Progenitor cell of endocrine pancreas (in vitro differentiated cells): Measurements from ENCODE around the gene PDE4A. TPM values are rescaled to one million over a fixed set of nuclear protein-coding genes. Genes with fewer than 3 reads are reported as not detected.
A peak's percentile ranks its signal among the peaks of the same experiment; 100 is the strongest.

ENCODE experiments used
- DNase-seq: peaks from one replicate; pipeline ENCODE4 v3.0.0; 2021; ENCODE audit warnings: low spot score; ENCODE audit not compliant: unreplicated experiment
- H3K27ac Mint-ChIP-seq: 2 replicates; pipeline ENCODE4 v1.8.0; 2021; ENCODE audit warnings: mild to moderate bottlenecking, moderate library complexity, mixed read lengths
- H3K27me3 Mint-ChIP-seq: 2 replicates; pipeline ENCODE4 v1.8.0; 2021; ENCODE audit warnings: mixed read lengths
- H3K36me3 Mint-ChIP-seq: 2 replicates; pipeline ENCODE4 v1.8.0; 2022; ENCODE audit warnings: mixed read lengths; ENCODE audit not compliant: insufficient read depth
- H3K4me1 Mint-ChIP-seq: 2 replicates; pipeline ENCODE4 v1.8.0; 2021; ENCODE audit warnings: low read depth, mixed read lengths
- H3K4me3 Mint-ChIP-seq: 2 replicates; pipeline ENCODE4 v1.8.0; 2021; ENCODE audit warnings: low read depth, mild to moderate bottlenecking, moderate library complexity, mixed read lengths
- H3K9me3 Mint-ChIP-seq: 2 replicates; pipeline ENCODE4 v1.8.0; 2021; ENCODE audit warnings: low read depth, mixed read lengths
- total RNA-seq: library from RNA; stranded (reverse); gene quantifications from 2 replicates; pipeline ENCODE4 v1.2.1, GENCODE V29; 2021
- TF ChIP-seq, protein P1 (sequence below): fragments of 200-600 bp; sonication (generic); IDR thresholded peaks from one replicate; pipeline ENCODE4 v1.5.0; 2021; ENCODE audit warnings: antibody characterized with exemption, mild to moderate bottlenecking; ENCODE audit not compliant: unreplicated experiment

The PDE4A gene
- total RNA-seq, 1 donor from 2014 or later, result 0.72 TPM

DNA sequence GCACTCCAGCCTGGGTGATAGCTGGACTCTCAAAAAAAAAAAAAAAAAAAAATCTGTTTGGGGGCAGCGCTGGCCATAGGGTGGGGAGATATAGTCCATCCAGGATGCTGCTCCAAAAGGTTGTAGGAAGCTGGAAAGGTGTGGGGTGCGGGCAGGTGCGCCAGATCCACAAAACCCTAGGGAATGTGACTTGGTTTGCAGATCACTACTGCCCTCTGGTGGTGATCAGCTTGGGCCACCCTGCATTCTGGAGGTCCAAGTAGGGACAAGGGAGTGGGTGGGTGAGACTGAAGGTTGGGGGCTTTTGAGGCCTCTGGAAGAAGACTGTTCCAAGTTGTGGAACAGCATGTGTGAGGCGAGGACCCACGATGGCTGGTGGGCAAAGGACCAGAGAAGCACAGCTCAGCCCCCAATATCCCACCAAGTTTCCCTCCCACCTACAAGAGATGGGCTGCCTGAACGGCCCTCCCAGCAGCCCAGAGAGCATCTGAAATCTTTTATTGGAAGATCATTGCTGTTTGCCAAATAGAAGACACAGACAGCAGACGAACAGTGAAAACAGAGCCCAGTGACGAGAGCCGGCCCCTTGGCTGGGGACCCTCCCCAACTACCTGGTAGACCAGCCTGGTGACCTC lies 29.6 kb upstream of the PDE4A start:
- Mint-ChIP-seq H3K36me3 (peaks cover 15% of the 10 kb centered on the region), H3K4me3 (no peak overlapping the region), H3K9me3 (no peaks in the 10 kb centered on the region), H3K4me1 (no peaks in the 10 kb centered on the region), H3K27me3 (no peaks in the 10 kb centered on the region), H3K27ac (no peak overlapping the region)
- TF ChIP-seq, protein P1, sequence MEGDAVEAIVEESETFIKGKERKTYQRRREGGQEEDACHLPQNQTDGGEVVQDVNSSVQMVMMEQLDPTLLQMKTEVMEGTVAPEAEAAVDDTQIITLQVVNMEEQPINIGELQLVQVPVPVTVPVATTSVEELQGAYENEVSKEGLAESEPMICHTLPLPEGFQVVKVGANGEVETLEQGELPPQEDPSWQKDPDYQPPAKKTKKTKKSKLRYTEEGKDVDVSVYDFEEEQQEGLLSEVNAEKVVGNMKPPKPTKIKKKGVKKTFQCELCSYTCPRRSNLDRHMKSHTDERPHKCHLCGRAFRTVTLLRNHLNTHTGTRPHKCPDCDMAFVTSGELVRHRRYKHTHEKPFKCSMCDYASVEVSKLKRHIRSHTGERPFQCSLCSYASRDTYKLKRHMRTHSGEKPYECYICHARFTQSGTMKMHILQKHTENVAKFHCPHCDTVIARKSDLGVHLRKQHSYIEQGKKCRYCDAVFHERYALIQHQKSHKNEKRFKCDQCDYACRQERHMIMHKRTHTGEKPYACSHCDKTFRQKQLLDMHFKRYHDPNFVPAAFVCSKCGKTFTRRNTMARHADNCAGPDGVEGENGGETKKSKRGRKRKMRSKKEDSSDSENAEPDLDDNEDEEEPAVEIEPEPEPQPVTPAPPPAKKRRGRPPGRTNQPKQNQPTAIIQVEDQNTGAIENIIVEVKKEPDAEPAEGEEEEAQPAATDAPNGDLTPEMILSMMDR, result peak; percentile 87
- DNase-seq, result peak; percentile 60

DNA sequence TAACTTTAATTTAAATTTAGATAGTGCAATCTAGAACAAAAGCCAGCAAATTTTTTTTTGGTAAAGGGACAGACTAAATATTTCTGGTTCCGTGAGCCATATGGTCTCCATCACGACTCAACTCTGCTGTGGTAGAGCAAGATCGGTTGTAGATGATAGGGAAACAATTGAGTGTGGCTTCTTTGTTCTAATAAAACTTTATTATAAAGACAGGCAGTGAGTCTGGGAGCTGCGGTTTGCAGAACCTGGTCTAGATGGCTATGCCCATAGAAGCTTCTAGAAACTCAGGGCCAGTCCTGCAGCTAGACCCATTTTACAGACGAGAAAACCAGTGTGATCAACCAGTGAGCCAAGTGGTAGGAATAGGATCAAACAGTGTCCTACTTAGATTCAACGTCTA lies 28.2 kb upstream of the PDE4A start:
- Mint-ChIP-seq H3K4me1 (no peaks in the 10 kb centered on the region), H3K27me3 (no peaks in the 10 kb centered on the region), H3K4me3 (no peak overlapping the region), H3K27ac (no peak overlapping the region), H3K36me3 (peaks cover 17% of the 10 kb centered on the region), H3K9me3 (no peaks in the 10 kb centered on the region)
- DNase-seq, result no peak
- TF ChIP-seq, protein P1, result no peak

DNA sequence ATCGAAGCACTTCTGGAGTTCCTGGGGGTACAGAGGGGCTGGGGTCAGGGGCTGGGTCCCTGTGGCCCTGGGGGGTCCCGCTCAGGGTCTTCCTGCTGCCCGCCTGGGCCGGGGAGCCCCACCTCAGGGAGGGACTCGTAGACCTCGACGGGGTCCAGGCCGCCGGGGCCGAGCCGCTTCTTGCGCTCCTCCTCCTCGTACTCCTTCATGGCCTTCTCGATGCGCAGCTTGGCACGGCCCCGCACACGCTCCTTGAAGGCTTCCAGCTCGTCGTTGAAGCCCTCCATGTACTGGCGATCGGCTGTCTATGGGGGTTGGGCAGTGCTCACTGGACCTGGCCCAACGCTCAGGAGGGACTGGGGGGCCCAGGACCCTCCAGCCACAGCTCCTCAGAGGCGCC lies 27.2 kb upstream of the PDE4A start:
- no peak overlapping the region for H3K27ac Mint-ChIP-seq

DNA sequence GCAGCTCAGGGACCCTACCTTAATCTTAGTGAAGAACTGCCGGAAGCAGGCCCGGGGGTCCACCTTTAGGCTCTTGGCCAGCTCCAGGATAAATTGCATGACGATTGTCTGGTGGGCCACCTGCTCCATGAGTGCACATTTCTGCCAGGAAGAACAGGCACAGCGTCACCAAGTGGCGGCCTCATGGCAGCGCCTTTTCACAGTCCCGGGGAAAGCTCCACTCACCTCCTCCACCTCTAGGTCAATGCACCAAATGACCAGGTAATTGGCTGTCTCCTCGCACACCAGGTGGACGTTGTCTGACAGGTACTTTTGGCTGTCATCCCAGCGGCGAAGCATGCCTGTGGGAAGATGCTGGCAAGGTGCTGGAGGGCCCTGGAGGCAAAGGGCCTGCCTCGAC lies 25.3 kb upstream of the PDE4A start:
- no peak overlapping the region for H3K4me3 Mint-ChIP-seq
- H3K27ac Mint-ChIP-seq, result no peak overlapping the region
- DNase-seq, result no peak
- no peaks in the 10 kb centered on the region for H3K27me3 Mint-ChIP-seq
- peaks cover 17% of the 10 kb centered on the region for H3K36me3 Mint-ChIP-seq
- TF ChIP-seq, protein P1, result no peak
- no peaks in the 10 kb centered on the region for H3K9me3 Mint-ChIP-seq
- no peaks in the 10 kb centered on the region for H3K4me1 Mint-ChIP-seq

More for the DNA sequence above, 27.2 kb upstream of the PDE4A start:
- Mint-ChIP-seq H3K9me3 (no peaks in the 10 kb centered on the region), H3K4me3 (no peak overlapping the region), H3K27me3 (no peaks in the 10 kb centered on the region), H3K36me3 (peaks cover 17% of the 10 kb centered on the region), H3K4me1 (no peaks in the 10 kb centered on the region)
- TF ChIP-seq, protein P1, result no peak
- no peak for DNase-seq

DNA sequence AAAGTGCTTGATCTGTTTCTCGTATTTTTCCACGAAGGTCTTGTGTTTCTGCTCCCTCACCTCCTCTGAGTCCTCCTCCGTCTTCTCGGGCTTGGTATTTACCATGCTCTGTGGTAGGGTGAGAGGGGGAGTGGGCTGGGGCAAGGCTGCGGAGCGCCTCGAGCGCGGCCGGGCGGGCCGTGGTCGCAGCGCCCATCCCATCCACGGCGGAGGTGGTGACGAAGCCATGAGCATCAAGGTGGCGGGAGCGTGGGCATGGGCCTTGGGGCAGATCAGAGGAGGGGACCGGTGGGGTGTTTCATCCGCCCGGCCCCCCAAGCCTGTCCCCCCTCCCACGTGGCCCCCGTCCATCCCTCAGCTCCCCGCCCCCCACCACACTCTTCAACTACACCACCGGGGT lies 24.9 kb upstream of the PDE4A start:
- Mint-ChIP-seq H3K27ac (no peak overlapping the region), H3K4me3 (no peak overlapping the region), H3K27me3 (no peaks in the 10 kb centered on the region), H3K36me3 (peaks cover 17% of the 10 kb centered on the region), H3K9me3 (no peaks in the 10 kb centered on the region), H3K4me1 (no peaks in the 10 kb centered on the region)
- no peak for DNase-seq
- TF ChIP-seq, protein P1, result no peak
